ENCODE data around the gene KCNG4. TPM values are rescaled to one million over a fixed set of nuclear protein-coding genes. Genes with fewer than 3 reads are reported as not detected.

The KCNG4 gene
- total RNA-seq, 1 donor from 2014 or later = not detected

DNA sequence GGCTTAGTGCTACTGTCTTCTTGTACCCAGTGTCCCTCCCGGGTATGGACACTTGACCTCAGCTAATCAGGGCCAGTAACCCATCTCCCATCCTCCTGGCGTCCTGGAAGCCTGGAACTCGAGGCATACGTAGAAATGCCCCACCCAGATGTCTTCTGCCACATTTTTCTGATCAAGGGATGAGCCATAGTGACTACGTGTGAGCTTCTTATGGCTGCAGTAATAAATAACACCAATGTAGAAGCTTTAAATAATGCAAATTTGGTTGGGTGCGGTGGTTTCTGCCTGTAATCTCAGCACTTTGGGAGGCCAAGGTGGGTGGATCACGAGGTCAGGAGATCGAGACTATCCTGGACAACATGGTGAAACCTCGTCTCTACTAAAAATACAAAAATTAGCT, 3.0 kb upstream of the KCNG4 start:
- no peak overlapping the region for H3K4me3 Mint-ChIP-seq
- H4K20me1 ChIP-seq (ENCODE audit: low read depth) = no peaks in the 10 kb centered on the region
- H3K4me2 ChIP-seq = no peak overlapping the region
- DNase-seq (ENCODE audit: low spot score) = no peak
- H3K9ac ChIP-seq = no peak overlapping the region
- H3K36me3 Mint-ChIP-seq = no peaks in the 10 kb centered on the region
- TF ChIP-seq EZH2 (IDR thresholded peaks at IDR 0.05) = no peak
- no peak for TF ChIP-seq CTCF (IDR thresholded peaks at IDR 0.05)
- no peak for TF ChIP-seq EZH2phosphoT487 (IDR thresholded peaks at IDR 0.05)
- no peaks in the 10 kb centered on the region for H3K27me3 ChIP-seq
- no peak overlapping the region for H2AFZ ChIP-seq (replicated peaks)
- no peaks in the 10 kb centered on the region for H3K79me2 ChIP-seq (ENCODE audit: low read depth)
- no peak overlapping the region for H3K4me3 ChIP-seq
- H3K27me3 Mint-ChIP-seq (ENCODE audit: insufficient read depth, low read depth) = peaks cover 4% of the 10 kb centered on the region
- no peaks in the 10 kb centered on the region for H3K4me1 ChIP-seq
- no peaks in the 10 kb centered on the region for H3K9me3 Mint-ChIP-seq
- peaks cover 24% of the 10 kb centered on the region for H3K4me1 Mint-ChIP-seq
- H3F3A ChIP-seq (ENCODE audit: low read depth) = no peaks in the 10 kb centered on the region
- H3K36me3 ChIP-seq = no peaks in the 10 kb centered on the region
- H3K27ac Mint-ChIP-seq = no peak overlapping the region
- no peak overlapping the region for H3K27ac ChIP-seq
- H3K9me3 ChIP-seq (ENCODE audit: low read depth) = no peaks in the 10 kb centered on the region

DNA sequence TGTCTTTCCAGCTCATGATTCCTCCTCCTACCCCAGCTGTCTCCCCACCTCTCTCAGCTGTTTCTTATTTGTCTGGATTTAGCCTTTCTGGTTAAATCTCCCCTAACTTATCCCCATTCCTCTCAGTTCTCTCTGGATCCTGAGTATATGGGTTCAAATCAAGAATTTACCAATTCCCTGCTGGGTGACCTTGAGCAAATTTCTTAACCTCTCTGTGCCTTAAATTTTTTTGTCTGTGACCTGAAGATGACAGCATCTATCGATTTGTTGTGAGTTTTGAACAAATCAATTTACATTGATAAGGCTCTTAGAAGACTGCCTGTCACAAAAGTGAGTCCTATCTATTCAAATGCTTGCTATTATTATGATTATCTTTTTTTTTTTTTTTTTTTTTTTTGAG, 2.0 kb upstream of the KCNG4 start:
- no peak overlapping the region for H3K4me3 ChIP-seq
- H3K9me3 ChIP-seq (ENCODE audit: low read depth) = no peaks in the 10 kb centered on the region
- no peaks in the 10 kb centered on the region for H3K36me3 Mint-ChIP-seq
- H3K27me3 Mint-ChIP-seq (ENCODE audit: insufficient read depth, low read depth) = peaks cover 2% of the 10 kb centered on the region
- no peaks in the 10 kb centered on the region for H3K27me3 ChIP-seq
- H3K4me3 Mint-ChIP-seq = no peak overlapping the region
- H3K9ac ChIP-seq = no peak overlapping the region
- H3K4me1 Mint-ChIP-seq = peaks cover 24% of the 10 kb centered on the region
- H3K36me3 ChIP-seq = no peaks in the 10 kb centered on the region
- no peak overlapping the region for H3K27ac ChIP-seq
- H3K9me3 Mint-ChIP-seq = no peaks in the 10 kb centered on the region
- H3K79me2 ChIP-seq (ENCODE audit: low read depth) = no peaks in the 10 kb centered on the region
- DNase-seq (ENCODE audit: low spot score) = no peak
- no peak overlapping the region for H3K27ac Mint-ChIP-seq
- no peaks in the 10 kb centered on the region for H3F3A ChIP-seq (ENCODE audit: low read depth)
- no peaks in the 10 kb centered on the region for H3K4me1 ChIP-seq
- TF ChIP-seq CTCF (IDR thresholded peaks at IDR 0.05) (no peak), EZH2 (IDR thresholded peaks at IDR 0.05) (no peak), EZH2phosphoT487 (IDR thresholded peaks at IDR 0.05) (no peak)
- H3K4me2 ChIP-seq = no peak overlapping the region
- H4K20me1 ChIP-seq (ENCODE audit: low read depth) = no peaks in the 10 kb centered on the region
- no peak overlapping the region for H2AFZ ChIP-seq (replicated peaks)

DNA sequence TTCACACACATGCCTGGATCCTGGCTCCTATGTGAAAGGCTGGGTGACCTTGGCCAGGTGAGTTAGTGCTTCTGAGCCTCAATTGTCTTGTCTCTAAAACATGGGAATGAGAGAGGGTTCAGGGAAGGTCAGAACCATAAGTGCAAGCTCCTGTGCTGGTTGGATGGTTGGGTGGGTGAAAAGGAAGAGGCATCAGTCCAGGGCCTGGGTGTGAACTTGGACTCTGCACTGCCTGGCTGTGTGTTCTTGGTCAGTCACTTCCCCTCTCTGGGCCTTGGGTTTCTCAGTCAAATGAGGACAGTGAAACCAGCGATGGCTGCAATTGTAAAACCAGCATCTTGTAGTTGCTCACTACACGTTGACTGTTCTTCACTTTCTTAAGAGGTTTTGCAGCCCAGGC, 643 bp upstream of the KCNG4 start:
- H3K4me2 ChIP-seq = no peak overlapping the region
- H3K79me2 ChIP-seq (ENCODE audit: low read depth) = no peaks in the 10 kb centered on the region
- no peak for TF ChIP-seq EZH2phosphoT487 (IDR thresholded peaks at IDR 0.05)
- no peak for TF ChIP-seq EZH2 (IDR thresholded peaks at IDR 0.05)
- no peak for TF ChIP-seq CTCF (IDR thresholded peaks at IDR 0.05)
- DNase-seq (ENCODE audit: low spot score) = no peak
- no peaks in the 10 kb centered on the region for H3K27me3 ChIP-seq
- no peaks in the 10 kb centered on the region for H3K9me3 ChIP-seq (ENCODE audit: low read depth)
- no peaks in the 10 kb centered on the region for H4K20me1 ChIP-seq (ENCODE audit: low read depth)
- Mint-ChIP-seq H3K4me1 (peaks cover 19% of the 10 kb centered on the region), H3K36me3 (no peaks in the 10 kb centered on the region), H3K4me3 (peak overlapping the region; percentile 27), H3K27ac (no peak overlapping the region), H3K9me3 (no peaks in the 10 kb centered on the region), H3K27me3 (ENCODE audit: insufficient read depth, low read depth) (no peaks in the 10 kb centered on the region)
- no peak overlapping the region for H3K9ac ChIP-seq
- H3K27ac ChIP-seq = no peak overlapping the region
- H3K4me1 ChIP-seq = no peaks in the 10 kb centered on the region
- no peaks in the 10 kb centered on the region for H3K36me3 ChIP-seq
- H2AFZ ChIP-seq (replicated peaks) = no peak overlapping the region
- H3F3A ChIP-seq (ENCODE audit: low read depth) = no peaks in the 10 kb centered on the region
- H3K4me3 ChIP-seq = no peak overlapping the region

Measured in neural progenitor cell (in vitro differentiated cells).